ENCODE measurements around the gene NDUFAF8.

NDUFAF8 gene

DNA sequence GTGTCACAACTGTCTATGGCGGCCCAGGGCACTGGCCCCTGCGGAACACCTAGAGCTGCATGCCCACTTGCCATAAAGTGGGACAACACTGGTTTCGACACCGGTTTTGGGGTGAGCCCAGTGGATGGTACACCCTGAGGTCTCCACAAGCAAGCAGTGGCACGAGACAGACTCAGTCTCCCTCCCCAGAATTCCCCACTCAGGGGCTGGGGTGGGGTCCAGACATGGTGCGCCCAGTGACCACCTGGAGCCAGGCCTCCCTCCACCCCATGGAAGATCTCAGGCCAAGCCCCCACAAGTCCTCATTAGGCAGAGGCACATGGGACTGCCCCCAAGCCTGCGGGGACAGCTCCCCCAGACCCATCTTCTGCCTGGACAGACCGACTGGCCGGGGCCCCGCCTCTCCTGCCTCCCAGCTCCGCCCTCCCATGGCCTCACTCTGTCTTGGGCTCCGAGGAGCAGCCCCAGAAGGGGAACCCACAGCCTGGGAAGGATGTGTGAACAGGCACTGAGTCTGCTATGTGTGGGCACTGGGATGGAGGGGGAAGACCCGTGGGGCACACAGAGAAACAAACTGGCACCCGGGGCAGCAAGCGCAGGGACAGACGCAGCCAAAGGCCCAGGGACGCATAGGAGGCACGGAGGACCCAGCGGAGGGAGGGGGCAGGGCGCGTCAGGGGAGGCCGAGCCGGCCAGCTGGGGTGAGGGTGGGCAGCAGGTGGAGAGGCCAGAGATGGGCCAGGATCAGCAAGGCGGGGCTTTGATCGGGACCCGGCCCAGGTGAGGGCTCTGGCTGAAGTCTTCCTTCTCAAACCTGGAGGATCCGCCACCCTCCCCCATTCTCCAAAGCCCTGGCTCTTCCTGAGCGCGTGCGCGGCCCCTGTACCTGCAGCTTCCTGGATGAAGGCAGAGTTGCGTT is 3.0 kb upstream of the NDUFAF8 start:
- no peak overlapping the region for H3K4me3 ChIP-seq (ENCODE audit: low read length)
- DNase-seq (ENCODE audit: low read depth): no peak
- TF ChIP-seq, protein P1, sequence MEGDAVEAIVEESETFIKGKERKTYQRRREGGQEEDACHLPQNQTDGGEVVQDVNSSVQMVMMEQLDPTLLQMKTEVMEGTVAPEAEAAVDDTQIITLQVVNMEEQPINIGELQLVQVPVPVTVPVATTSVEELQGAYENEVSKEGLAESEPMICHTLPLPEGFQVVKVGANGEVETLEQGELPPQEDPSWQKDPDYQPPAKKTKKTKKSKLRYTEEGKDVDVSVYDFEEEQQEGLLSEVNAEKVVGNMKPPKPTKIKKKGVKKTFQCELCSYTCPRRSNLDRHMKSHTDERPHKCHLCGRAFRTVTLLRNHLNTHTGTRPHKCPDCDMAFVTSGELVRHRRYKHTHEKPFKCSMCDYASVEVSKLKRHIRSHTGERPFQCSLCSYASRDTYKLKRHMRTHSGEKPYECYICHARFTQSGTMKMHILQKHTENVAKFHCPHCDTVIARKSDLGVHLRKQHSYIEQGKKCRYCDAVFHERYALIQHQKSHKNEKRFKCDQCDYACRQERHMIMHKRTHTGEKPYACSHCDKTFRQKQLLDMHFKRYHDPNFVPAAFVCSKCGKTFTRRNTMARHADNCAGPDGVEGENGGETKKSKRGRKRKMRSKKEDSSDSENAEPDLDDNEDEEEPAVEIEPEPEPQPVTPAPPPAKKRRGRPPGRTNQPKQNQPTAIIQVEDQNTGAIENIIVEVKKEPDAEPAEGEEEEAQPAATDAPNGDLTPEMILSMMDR (conservative IDR thresholded peaks at IDR 0.05; ENCODE audit: low read depth, low read length): no peak

DNA sequence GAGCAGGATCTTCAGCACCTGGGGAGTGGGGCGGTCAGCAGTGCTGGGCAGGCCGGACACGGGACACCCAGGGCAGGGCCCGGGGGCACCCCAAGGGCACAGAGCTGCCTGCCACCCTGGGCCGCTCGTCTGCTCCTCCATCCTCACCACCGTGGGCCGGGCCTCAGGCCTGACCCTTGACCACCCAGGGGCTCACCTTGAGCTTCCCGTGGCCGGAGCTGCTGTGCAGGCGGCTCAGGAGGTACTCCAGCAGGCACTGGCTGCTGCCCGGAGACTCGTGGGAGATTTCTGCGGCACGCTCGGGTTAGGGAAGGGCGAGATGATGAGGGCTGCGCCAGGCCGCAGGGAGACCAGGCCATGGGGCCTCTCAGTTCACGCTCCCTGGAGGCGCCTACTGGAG is 2.3 kb upstream of the NDUFAF8 start:
- no peak overlapping the region for H3K4me3 ChIP-seq (ENCODE audit: low read length)
- TF ChIP-seq, protein P1 (conservative IDR thresholded peaks at IDR 0.05; ENCODE audit: low read depth, low read length): no peak
- no peak for DNase-seq (ENCODE audit: low read depth)

DNA sequence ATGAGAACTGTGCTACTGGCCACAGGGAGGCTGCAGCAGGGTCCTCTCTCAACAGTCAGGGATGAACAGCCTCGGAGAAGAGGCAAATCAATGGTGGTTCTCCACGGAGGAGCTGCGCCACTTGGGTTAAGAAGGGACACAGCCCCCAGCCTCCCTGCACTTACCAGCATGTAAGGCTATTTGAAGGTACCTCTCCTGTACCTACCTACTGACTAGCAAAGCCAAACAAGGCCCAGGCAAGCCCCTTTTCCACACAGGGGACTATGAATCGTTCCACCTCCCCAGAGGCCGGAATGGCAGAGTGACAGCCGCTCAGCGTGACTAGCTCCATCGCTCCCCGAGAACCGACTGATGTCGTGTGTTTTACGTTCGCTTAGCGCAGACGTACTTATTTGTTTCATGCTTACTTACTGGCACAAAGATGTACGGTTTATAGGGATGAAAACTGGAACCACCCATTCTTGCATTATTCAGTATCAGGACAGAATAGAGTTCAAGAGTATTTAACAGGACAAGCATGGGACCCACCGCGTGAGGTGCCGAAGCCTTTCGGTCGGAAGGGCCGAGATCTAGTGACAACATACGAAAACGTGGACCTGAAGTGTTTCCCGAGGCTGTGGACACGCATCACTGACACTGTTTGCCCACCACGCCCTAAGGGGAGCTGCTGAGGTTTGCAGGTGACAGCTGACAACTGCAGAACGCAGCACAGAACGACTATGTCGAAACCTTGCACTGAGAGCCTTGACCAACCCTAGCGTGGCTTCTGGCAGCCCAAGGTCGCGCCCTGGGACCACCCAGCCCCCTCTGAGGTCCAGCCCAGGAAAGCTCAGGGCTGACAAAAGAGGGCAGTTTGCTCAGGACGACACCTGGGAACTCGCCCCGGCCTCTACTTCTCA is 1.3 kb upstream of the NDUFAF8 start:
- no peak for DNase-seq (ENCODE audit: low read depth)
- peak overlapping the region; percentile 76 for H3K4me3 ChIP-seq (ENCODE audit: low read length)
- TF ChIP-seq, protein P1 (conservative IDR thresholded peaks at IDR 0.05; ENCODE audit: low read depth, low read length): no peak

DNA sequence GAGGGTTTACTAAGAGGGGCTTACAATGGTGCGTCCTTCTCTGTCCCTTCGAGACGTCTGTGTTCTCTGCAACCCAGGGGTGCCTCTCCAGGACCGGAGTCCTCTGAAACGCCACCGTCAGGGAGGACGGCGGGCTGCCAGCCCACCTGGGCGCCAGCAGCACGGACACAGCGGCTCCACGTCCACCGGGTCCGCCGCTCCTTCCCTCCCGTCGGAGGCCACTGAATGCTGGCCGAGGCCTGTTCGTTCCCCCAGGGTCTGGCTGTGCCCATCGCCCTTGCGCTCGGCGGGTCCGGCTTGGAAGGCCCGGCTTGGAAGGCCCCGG is 666 bp upstream of the NDUFAF8 start:
- DNase-seq (ENCODE audit: low read depth): no peak
- TF ChIP-seq, protein P1 (conservative IDR thresholded peaks at IDR 0.05; ENCODE audit: low read depth, low read length): no peak
- peak overlapping the region; percentile 76 for H3K4me3 ChIP-seq (ENCODE audit: low read length)

DNA sequence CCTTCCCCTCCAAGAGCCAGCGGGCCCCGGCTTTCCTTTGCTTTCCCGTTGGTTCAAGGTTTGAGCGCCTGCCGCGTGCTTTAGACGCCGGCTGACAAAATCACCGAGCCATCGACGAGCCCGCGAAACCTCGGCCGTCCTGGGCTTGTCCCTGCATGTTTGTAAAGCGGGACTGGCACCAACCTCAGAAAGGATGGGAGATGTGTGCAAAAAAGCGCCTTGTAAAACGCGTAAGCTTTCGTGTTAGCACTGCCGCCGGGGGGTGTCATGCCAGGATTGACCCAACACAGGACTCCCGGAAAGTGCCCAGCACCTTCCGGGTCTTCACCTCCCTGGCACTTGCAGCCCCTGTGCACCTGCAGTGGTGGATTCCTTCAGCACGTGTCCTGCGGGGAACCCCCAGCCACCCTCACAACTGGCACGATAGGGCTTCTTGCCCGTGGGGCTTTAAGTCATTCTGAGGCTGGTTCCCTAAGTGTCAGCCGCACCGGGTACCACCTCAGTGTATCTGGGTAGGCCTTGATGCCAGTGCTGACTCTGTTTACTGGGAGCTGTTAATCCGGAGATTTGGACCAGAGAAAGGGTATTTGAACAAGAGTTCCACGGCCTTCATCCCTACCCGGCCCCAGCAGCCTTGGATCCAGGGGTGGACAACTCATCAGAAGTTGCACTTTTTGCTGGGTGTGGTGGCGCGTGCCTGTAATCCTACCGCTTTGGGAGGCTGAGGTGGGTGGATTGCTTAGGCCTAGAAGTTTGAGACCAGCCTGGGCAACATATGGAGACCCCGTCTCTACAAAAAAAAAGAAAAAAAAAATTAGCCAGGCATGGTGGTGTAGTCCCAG is 817 bp downstream of the NDUFAF8 start:
- peak overlapping the region; percentile 72 for H3K4me3 ChIP-seq (ENCODE audit: low read length)
- TF ChIP-seq, protein P1 (conservative IDR thresholded peaks at IDR 0.05; ENCODE audit: low read depth, low read length): no peak
- no peak for DNase-seq (ENCODE audit: low read depth)

DNA sequence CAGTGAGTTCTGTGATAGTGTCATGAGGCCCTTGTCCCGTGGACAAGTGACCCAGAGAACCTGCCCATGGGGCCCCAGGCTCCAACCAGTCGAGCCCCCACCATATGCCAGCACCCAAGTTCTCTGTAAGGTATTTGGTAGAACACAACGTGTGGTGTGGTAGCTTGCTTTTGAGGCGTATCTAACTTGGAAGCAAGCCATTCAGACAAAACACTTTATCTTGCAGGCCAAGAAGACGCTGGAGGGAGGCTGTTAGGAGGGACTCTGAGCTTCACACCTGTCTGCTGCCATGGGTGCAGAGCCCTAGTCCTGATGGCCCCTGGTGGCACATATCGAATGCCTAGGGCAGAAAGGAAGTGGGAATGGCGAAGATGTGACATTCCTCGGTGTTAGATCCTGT is 1.6 kb downstream of the NDUFAF8 start:
- DNase-seq (ENCODE audit: low read depth): no peak
- TF ChIP-seq, protein P1 (conservative IDR thresholded peaks at IDR 0.05; ENCODE audit: low read depth, low read length): no peak
- H3K4me3 ChIP-seq (ENCODE audit: low read length): no peak overlapping the region
